Thoracic aorta (tissue), 2 donors: Measurements from ENCODE around the gene ZSCAN18. TPM values are rescaled to one million over a fixed set of nuclear protein-coding genes. Genes with fewer than 3 reads are reported as not detected.

Source experiments
- ATAC-seq: fragments of 150-250 bp; one replicate; pipeline ENCODE4 v1.8.0; 2017; ENCODE audit warnings: low read depth; ENCODE audit not compliant: insufficient number of reproducible peaks, low FRiP score
- DNase-seq: peaks from one replicate; pipeline ENCODE4 v3.0.0-alpha.2; 2020; ENCODE audit warnings: low spot score
- H3K27ac ChIP-seq, 2 donors: fragments of 200-600 bp; sonication (generic); 1 replicate in 1 of 2; 2 replicates in 1 of 2; pipeline ENCODE4 v1.5.1; 2016; ENCODE audit warnings: mild to moderate bottlenecking in 2 of 2, moderate library complexity in 2 of 2
- H3K27me3 ChIP-seq: fragments of 200-600 bp; sonication (generic); replicated peaks from 2 replicates; pipeline ENCODE4 v1.6.0; 2016; ENCODE audit warnings: mild to moderate bottlenecking; ENCODE audit not compliant: insufficient read depth
- H3K36me3 ChIP-seq: fragments of 200-600 bp; sonication (generic); one replicate; pipeline ENCODE4 v1.5.1; 2016
- H3K4me1 ChIP-seq, 2 donors: fragments of 200-600 bp; sonication (generic); 1 replicate in 1 of 2; 2 replicates in 1 of 2; pipeline versions ENCODE4 v1.5.1 to v1.6.0; 2016; ENCODE audit warnings: low read depth in 2 of 2, mild to moderate bottlenecking in 1 of 2; ENCODE audit not compliant: control insufficient read depth in 1 of 2
- H3K4me3 ChIP-seq: fragments of 200-600 bp; sonication (generic); 2 replicates; pipeline ENCODE4 v1.5.1; 2016; ENCODE audit warnings: mild to moderate bottlenecking
- H3K9me3 ChIP-seq: fragments of 200-600 bp; sonication (generic); 2 replicates; pipeline ENCODE4 v1.5.1; 2016
- total RNA-seq, 2 donors: library from RNA; depleted of rRNA; stranded (reverse); fragments of >200 nt; gene quantifications; one replicate each; pipeline versions ENCODE4 v1.1.0 to v1.2.3, GENCODE V29; 2016
- TF ChIP-seq, protein P1 (sequence below): fragments of 200-600 bp; sonication (generic); IDR thresholded peaks from one replicate; pipeline ENCODE4 v1.5.1; 2019; ENCODE audit warnings: antibody characterized with exemption

ZSCAN18 gene
- total RNA-seq, 2 donors from 2014 or later = 90.9 to 102 TPM

- H3K4me1 ChIP-seq = peaks cover 7 to 8% of the 10 kb centered on the region in 2 donors
- peaks cover 10% of the 10 kb centered on the region for H3K9me3 ChIP-seq
- ATAC-seq = no peak
- TF ChIP-seq, protein P1, sequence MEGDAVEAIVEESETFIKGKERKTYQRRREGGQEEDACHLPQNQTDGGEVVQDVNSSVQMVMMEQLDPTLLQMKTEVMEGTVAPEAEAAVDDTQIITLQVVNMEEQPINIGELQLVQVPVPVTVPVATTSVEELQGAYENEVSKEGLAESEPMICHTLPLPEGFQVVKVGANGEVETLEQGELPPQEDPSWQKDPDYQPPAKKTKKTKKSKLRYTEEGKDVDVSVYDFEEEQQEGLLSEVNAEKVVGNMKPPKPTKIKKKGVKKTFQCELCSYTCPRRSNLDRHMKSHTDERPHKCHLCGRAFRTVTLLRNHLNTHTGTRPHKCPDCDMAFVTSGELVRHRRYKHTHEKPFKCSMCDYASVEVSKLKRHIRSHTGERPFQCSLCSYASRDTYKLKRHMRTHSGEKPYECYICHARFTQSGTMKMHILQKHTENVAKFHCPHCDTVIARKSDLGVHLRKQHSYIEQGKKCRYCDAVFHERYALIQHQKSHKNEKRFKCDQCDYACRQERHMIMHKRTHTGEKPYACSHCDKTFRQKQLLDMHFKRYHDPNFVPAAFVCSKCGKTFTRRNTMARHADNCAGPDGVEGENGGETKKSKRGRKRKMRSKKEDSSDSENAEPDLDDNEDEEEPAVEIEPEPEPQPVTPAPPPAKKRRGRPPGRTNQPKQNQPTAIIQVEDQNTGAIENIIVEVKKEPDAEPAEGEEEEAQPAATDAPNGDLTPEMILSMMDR = no peak
- no peak overlapping the region for H3K27ac ChIP-seq
- no peak for DNase-seq
- no peaks in the 10 kb centered on the region for H3K27me3 ChIP-seq
- peaks cover 10% of the 10 kb centered on the region for H3K36me3 ChIP-seq
- H3K4me3 ChIP-seq = no peak overlapping the region
Observed at GRCh38 chr19:58093071-58093470, 5.0 kb downstream of the ZSCAN18 start.

- TF ChIP-seq, protein P1 = no peak
Observed at GRCh38 chr19:58091251-58091995, 6.6 kb downstream of the ZSCAN18 start.

GRCh38 chr19:58089846-58090245, 8.2 kb downstream of the ZSCAN18 start:
- DNase-seq (no peak), ATAC-seq (no peak)
- H3K4me3 ChIP-seq = no peak overlapping the region
- peaks cover 42% of the 10 kb centered on the region for H3K36me3 ChIP-seq
- no peaks in the 10 kb centered on the region for H3K4me1 ChIP-seq
- peaks cover 33% of the 10 kb centered on the region for H3K9me3 ChIP-seq
- H3K27ac ChIP-seq = no peak overlapping the region
- H3K27me3 ChIP-seq = no peaks in the 10 kb centered on the region
- TF ChIP-seq, protein P1 = no peak

More at GRCh38 chr19:58091251-58091995, 6.6 kb downstream of the ZSCAN18 start:
- no peaks in the 10 kb centered on the region for H3K4me1 ChIP-seq
- H3K9me3 ChIP-seq = peaks cover 20% of the 10 kb centered on the region
- no peak overlapping the region for H3K27ac ChIP-seq
- no peaks in the 10 kb centered on the region for H3K27me3 ChIP-seq
- peaks cover 27% of the 10 kb centered on the region for H3K36me3 ChIP-seq
- no peak overlapping the region for H3K4me3 ChIP-seq
- no peak for DNase-seq
- ATAC-seq = no peak

DNA sequence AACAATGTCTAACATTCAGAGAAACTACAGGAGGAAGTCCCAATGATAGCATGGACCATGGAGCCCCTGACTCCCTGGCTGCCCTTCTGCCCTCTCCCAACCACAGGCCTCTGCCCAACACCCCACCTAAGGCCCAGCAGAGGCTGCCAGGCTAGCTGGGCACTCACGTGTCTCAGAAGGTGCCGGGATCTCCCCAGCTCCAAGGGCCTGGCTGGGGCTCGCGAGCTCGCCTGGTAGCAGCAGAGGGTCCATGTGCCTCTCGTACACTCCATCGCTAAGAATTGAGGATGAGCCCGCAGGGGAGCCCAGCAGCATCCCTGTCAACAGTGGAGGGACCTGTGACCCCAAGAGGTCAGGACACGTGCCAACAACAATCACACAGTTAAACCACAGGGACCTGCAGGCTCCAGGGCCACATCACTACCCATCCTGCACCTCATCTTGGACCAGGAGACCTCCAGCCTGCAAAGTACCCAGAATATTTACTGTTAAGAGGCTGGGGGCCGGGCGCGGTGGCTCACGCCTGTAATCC, 9.4 kb downstream of the ZSCAN18 start:
- Histone ChIP-seq H3K36me3 (peaks cover 55% of the 10 kb centered on the region), H3K27me3 (no peaks in the 10 kb centered on the region), H3K4me3 (no peak overlapping the region), H3K27ac (no peak overlapping the region), H3K4me1 (no peaks in the 10 kb centered on the region), H3K9me3 (peaks cover 45% of the 10 kb centered on the region)
- ATAC-seq (no peak), DNase-seq (no peak)
- TF ChIP-seq, protein P1 = no peak

DNA sequence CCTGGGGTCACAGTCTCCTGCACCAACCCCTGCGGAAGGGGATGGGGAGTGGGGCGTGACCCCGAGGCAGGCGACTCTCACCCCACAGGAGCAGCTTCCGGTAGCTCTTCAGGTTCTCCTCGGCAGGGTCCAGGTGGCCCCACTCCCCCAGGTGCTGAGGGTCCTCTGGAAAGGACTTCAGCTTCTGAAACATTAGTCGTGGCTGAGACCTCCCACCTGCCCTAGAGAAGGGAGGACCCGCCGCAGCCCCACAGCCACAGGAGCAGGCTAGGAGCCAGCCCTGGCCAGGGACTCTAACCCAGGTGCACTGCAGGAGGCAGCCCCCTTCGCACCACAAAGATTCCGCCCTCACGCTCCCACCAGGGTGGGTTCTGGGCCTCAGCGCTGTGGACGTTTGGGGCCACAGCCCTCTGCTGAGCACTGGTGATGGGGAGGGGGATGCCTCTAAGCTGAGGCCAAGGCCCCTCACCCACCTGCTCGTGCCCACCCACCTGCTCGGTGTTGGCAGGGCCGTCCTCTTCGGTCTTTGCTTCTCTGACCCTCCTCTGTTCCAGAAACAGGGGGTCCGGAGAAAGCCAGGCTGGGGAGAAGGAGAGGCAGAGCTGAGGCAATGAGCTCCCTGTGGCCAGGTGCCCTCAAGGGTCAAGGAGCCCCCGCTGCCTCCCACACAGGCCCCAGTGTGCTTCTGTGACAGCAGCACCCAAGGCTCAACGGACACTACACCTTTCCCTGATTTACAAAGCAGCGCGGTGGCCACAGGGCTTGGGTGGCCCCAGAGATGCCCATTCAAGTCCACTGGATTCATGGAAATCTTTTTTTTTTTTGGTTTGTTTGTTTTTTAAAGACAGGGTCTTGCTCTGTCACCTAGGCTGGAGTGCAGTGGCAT, 11.0 kb downstream of the ZSCAN18 start:
- DNase-seq (no peak), ATAC-seq (no peak)
- H3K27me3 ChIP-seq = no peaks in the 10 kb centered on the region
- H3K4me1 ChIP-seq = no peaks in the 10 kb centered on the region
- H3K27ac ChIP-seq = no peak overlapping the region
- peaks cover 54% of the 10 kb centered on the region for H3K9me3 ChIP-seq
- peaks cover 59% of the 10 kb centered on the region for H3K36me3 ChIP-seq
- TF ChIP-seq, protein P1 = no peak
- no peak overlapping the region for H3K4me3 ChIP-seq
